Testis (tissue), 2 donors: ENCODE measurements around the gene KBTBD12.
"Not testable (repeated sequence)": the region's sequence is repeated elsewhere in the genome, so short reads cannot be mapped to it uniquely, and the experiment has no call there.

Experiments
- POLR2A ChIP-seq: fragments of 450-650 bp; IDR thresholded peaks from one replicate; pipeline ENCODE4 v1.6.1; 2017; ENCODE audit warnings: antibody characterized with exemption, mild to moderate bottlenecking, moderate library complexity
- TF ChIP-seq, protein P1 (sequence below), 3 experiments: fragments of 450-650 bp in 2 of 3; fragments of 200-600 bp in 1 of 3; sonication (generic) in 1 of 3; IDR thresholded peaks; one replicate each; pipeline ENCODE4 v1.5.1; 2016 to 2019; ENCODE audit warnings: antibody characterized with exemption in 3 of 3, mild to moderate bottlenecking in 2 of 3, moderate library complexity in 1 of 3

GRCh38 chr3:127890651-127891290 lies 24.3 kb upstream of the KBTBD12 start:
- TF ChIP-seq POLR2A, result not testable (repeated sequence)
- TF ChIP-seq, protein P1, sequence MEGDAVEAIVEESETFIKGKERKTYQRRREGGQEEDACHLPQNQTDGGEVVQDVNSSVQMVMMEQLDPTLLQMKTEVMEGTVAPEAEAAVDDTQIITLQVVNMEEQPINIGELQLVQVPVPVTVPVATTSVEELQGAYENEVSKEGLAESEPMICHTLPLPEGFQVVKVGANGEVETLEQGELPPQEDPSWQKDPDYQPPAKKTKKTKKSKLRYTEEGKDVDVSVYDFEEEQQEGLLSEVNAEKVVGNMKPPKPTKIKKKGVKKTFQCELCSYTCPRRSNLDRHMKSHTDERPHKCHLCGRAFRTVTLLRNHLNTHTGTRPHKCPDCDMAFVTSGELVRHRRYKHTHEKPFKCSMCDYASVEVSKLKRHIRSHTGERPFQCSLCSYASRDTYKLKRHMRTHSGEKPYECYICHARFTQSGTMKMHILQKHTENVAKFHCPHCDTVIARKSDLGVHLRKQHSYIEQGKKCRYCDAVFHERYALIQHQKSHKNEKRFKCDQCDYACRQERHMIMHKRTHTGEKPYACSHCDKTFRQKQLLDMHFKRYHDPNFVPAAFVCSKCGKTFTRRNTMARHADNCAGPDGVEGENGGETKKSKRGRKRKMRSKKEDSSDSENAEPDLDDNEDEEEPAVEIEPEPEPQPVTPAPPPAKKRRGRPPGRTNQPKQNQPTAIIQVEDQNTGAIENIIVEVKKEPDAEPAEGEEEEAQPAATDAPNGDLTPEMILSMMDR (IDR thresholded peaks at IDR 0.05), result peak in 1 of 3 experiments; percentile 11
